ENCODE results near the gene BABAM1.

The BABAM1 gene

GRCh38 chr19:17323300-17323963 lies 56.2 kb downstream of the BABAM1 start:
- DNase-seq (ENCODE audit: low read depth, low spot score): no peak

- DNase-seq (ENCODE audit: low read depth, low spot score): no peak
These were observed 56.7 kb downstream of the BABAM1 start for GRCh38 chr19:17323964-17324332.

GRCh38 chr19:17324357-17325114 lies 57.3 kb downstream of the BABAM1 start:
- DNase-seq (ENCODE audit: low read depth, low spot score): no peak

- no peak for DNase-seq (ENCODE audit: low read depth, low spot score)
These were observed 57.9 kb downstream of the BABAM1 start for GRCh38 chr19:17325133-17325532.

GRCh38 chr19:17325881-17326594 lies 58.8 kb downstream of the BABAM1 start:
- no peak for DNase-seq (ENCODE audit: low read depth, low spot score)

- no peak for DNase-seq (ENCODE audit: low read depth, low spot score)
These were observed 59.3 kb downstream of the BABAM1 start for GRCh38 chr19:17326595-17326966.

GRCh38 chr19:17327068-17327653 lies 59.9 kb downstream of the BABAM1 start:
- no peak for DNase-seq (ENCODE audit: low read depth, low spot score)

- no peak for DNase-seq (ENCODE audit: low read depth, low spot score)
These were observed 60.6 kb downstream of the BABAM1 start for GRCh38 chr19:17327654-17328516.

Measured in brain pericyte (primary cell).